ENCODE results near the gene CDK6. TPM values are rescaled to one million over a fixed set of nuclear protein-coding genes. Genes with fewer than 3 reads are reported as not detected.
A peak's percentile ranks its signal among the peaks of the same experiment; 100 is the strongest.

The CDK6 gene
- total and polyA plus RNA-seq, 9 of the 15 experiments (the other 6 are each of a cell fraction or from before 2014, with no cell fraction given), result 7.6 to 109 (median 44.4) TPM

GRCh38 chr7:92798517-92799249 is 37.7 kb downstream of the CDK6 start (continued):
- no peak for TF ChIP-seq DEAF1 (CRISPR knock-in tag; IDR thresholded peaks at IDR 0.05)
- TF ChIP-seq KLF16 (IDR thresholded peaks at IDR 0.05), result no peak
- TF ChIP-seq ZNF232 (CRISPR knock-in tag; IDR thresholded peaks at IDR 0.05), result no peak
- TF ChIP-seq PBX2 (CRISPR knock-in tag; IDR thresholded peaks at IDR 0.05; ENCODE audit: low read depth), result no peak
- no peak for TF ChIP-seq PBX2 (tag; conservative IDR thresholded peaks at IDR 0.05; ENCODE audit: low read depth)
- no peak for TF ChIP-seq FOXP4 (CRISPR knock-in tag; IDR thresholded peaks at IDR 0.05; ENCODE audit: borderline replicate concordance)
- no peak for TF ChIP-seq HNRNPL (IDR thresholded peaks at IDR 0.05; ENCODE audit: low read depth, low read length)
- TF ChIP-seq YBX1 (IDR thresholded peaks at IDR 0.05), result no peak
- TF ChIP-seq ZNF740 (CRISPR knock-in tag; IDR thresholded peaks at IDR 0.05), result no peak
- TF ChIP-seq ZNF740 (tag; IDR thresholded peaks at IDR 0.05), result no peak
- TF ChIP-seq IRF2 (CRISPR knock-in tag; IDR thresholded peaks at IDR 0.05), result no peak
- no peak for TF ChIP-seq ELK1 (CRISPR knock-in tag; IDR thresholded peaks at IDR 0.05)
- TF ChIP-seq EP400 (IDR thresholded peaks at IDR 0.05), result no peak
- no peak for TF ChIP-seq ZBTB2 (IDR thresholded peaks at IDR 0.05)
- no peak for TF ChIP-seq HMG20B (CRISPR knock-in tag; IDR thresholded peaks at IDR 0.05)
- peak; percentile 73 for TF ChIP-seq ZNF316 (IDR thresholded peaks at IDR 0.05)
- 0 out of 2 replicates have a peak, but pooled peaks have one; percentile 15 for TF ChIP-seq GATAD2A (IDR thresholded peaks at IDR 0.05)
- no peak for TF ChIP-seq FOSL1 (tag; conservative IDR thresholded peaks at IDR 0.05)
- TF ChIP-seq RFX5 (IDR thresholded peaks at IDR 0.05; ENCODE audit: low read depth, low read length), result no peak

Data from K562 (cell line).